GOT3 (cell line): ENCODE data around the gene CUL4A.

Experiments
- DNase-seq: peaks from one replicate; lab custom pipeline; 2025; ENCODE audit warnings: mixed read lengths; lab: John Stamatoyannopoulos, UW

CUL4A gene

GRCh38 chr13:113208421-113209335 lies 735 bp upstream of the CUL4A start, which contains the start of gene PCID2:
Gene PCID2, minus strand, starts transcription at chr13:113208669. Its CDS starts 35 bp downstream, at chr13:113208634.
- DNase-seq: peak; percentile 47

- DNase-seq: no peak
Measured at GRCh38 chr13:113209759-113210421, 477 bp downstream of the CUL4A start.

GRCh38 chr13:113210833-113211232 lies 1.4 kb downstream of the CUL4A start:
- DNase-seq: no peak

- DNase-seq: no peak
Measured at GRCh38 chr13:113211774-113212173, 2.4 kb downstream of the CUL4A start.

- peak; percentile 24 for DNase-seq
Measured at GRCh38 chr13:113216254-113217048, 7.0 kb downstream of the CUL4A start.

GRCh38 chr13:113218586-113218985 lies 9.2 kb downstream of the CUL4A start:
- DNase-seq: no peak

- DNase-seq: no peak
Measured at GRCh38 chr13:113219256-113219940, 10.0 kb downstream of the CUL4A start.

GRCh38 chr13:113220141-113220598 lies 10.8 kb downstream of the CUL4A start:
- no peak for DNase-seq

- no peak for DNase-seq
Measured at GRCh38 chr13:113220877-113221276, 11.5 kb downstream of the CUL4A start.

- no peak for DNase-seq
Measured at GRCh38 chr13:113223070-113223469, 13.7 kb downstream of the CUL4A start.

GRCh38 chr13:113224486-113224885 lies 15.1 kb downstream of the CUL4A start:
- no peak for DNase-seq

- no peak for DNase-seq
Measured at GRCh38 chr13:113225515-113225914, 16.1 kb downstream of the CUL4A start.

- DNase-seq: no peak
Measured at GRCh38 chr13:113226873-113227450, 17.5 kb downstream of the CUL4A start.

- no peak for DNase-seq
Measured at GRCh38 chr13:113229161-113229560, 19.7 kb downstream of the CUL4A start.

- DNase-seq: no peak
Measured at GRCh38 chr13:113229791-113230190, 20.4 kb downstream of the CUL4A start.

GRCh38 chr13:113231306-113232207 lies 22.1 kb downstream of the CUL4A start:
- DNase-seq: no peak

- DNase-seq: no peak
Measured at GRCh38 chr13:113232208-113233003, 23.0 kb downstream of the CUL4A start.

- DNase-seq: no peak
Measured at GRCh38 chr13:113233101-113233500, 23.7 kb downstream of the CUL4A start.

GRCh38 chr13:113238536-113238935 lies 29.1 kb downstream of the CUL4A start:
- DNase-seq: no peak
